Measurements from ENCODE around the gene FAM107B. TPM values are rescaled to one million over a fixed set of nuclear protein-coding genes. Genes with fewer than 3 reads are reported as not detected.

FAM107B gene
- total and polyA plus RNA-seq, 2 of the 4 experiments (the other 2 are of a cell fraction) = 26.4 to 27.1 TPM

GRCh38 chr10:14669576-14669975, 105.1 kb downstream of the FAM107B start:
- POLR2A ChIA-PET (ENCODE audit: unreplicated experiment) = no interaction called here
- no peak overlapping the region for H3K4me2 ChIP-seq (ENCODE audit: low read depth, low read length)

More at GRCh38 chr10:14669576-14669975, 105.1 kb downstream of the FAM107B start:
- H3K9ac ChIP-seq (ENCODE audit: low read depth, low read length) = no peak overlapping the region
- H4K8ac ChIP-seq (ENCODE audit: low read depth in 2 of 2, low read length in 2 of 2) = no peak overlapping the region
- no peaks in the 10 kb centered on the region for H3K36me3 ChIP-seq (ENCODE audit: control insufficient read depth, insufficient read depth, low read length)
- peaks cover 4% of the 10 kb centered on the region; the same call in 1 of the 2 replicates for H4K20me1 ChIP-seq (ENCODE audit: insufficient read depth, low read length)
- H3K56ac ChIP-seq (ENCODE audit: extremely low read depth, insufficient read depth, low read length) = no peak overlapping the region
- no peak overlapping the region for H2BK15ac ChIP-seq (ENCODE audit: low read depth, low read length)
- ATAC-seq (ENCODE audit: low read depth) (no peak), DNase-seq (no peak)
- H2AK9ac ChIP-seq (replicated peaks; ENCODE audit: low read depth, low read length, poor library complexity) = no peak overlapping the region
- intact Hi-C loops (cut with micrococcal nuclease) = no loop called here
- H2AFZ ChIP-seq (replicated peaks; ENCODE audit: low read length, poor library complexity) = no peak overlapping the region
- no peak overlapping the region for H2BK20ac ChIP-seq (ENCODE audit: low read depth, low read length)
- no peak overlapping the region for H3K14ac ChIP-seq (replicated peaks; ENCODE audit: low read depth, low read length)
- no peak for TF ChIP-seq CEBPB (IDR thresholded peaks at IDR 0.05; ENCODE audit: low read depth, low read length)
- no peak for TF ChIP-seq POLR2A (IDR thresholded peaks at IDR 0.05; ENCODE audit: low read depth, low read length)
- TF ChIP-seq ELK1 (IDR thresholded peaks at IDR 0.05; ENCODE audit: borderline replicate concordance, low read depth, low read length) = no peak
- no peak for TF ChIP-seq FOS (IDR thresholded peaks at IDR 0.05; ENCODE audit: low read depth, low read length)
- no peak for TF ChIP-seq CHD1 (IDR thresholded peaks at IDR 0.05; ENCODE audit: low read depth, low read length)
- no peak for TF ChIP-seq MAZ (IDR thresholded peaks at IDR 0.05; ENCODE audit: borderline replicate concordance, low read depth, low read length)
- TF ChIP-seq CTCF (conservative IDR thresholded peaks at IDR 0.05; ENCODE audit: low read depth, low read length) = no peak
- no peak for TF ChIP-seq RFX5 (IDR thresholded peaks at IDR 0.05; ENCODE audit: low read depth, low read length)
- TF ChIP-seq RCOR1 (IDR thresholded peaks at IDR 0.05; ENCODE audit: insufficient replicate concordance, low read length) = no peak
- no peak for TF ChIP-seq MXI1 (IDR thresholded peaks at IDR 0.05; ENCODE audit: borderline replicate concordance, low read depth, low read length)
- H3K27me3 ChIP-seq (ENCODE audit: control insufficient read depth, insufficient read depth, low read length) = no peaks in the 10 kb centered on the region
- no peak overlapping the region for H4K91ac ChIP-seq (ENCODE audit: insufficient read depth, low read depth, low read length)
- no peak overlapping the region for H4K5ac ChIP-seq (ENCODE audit: low read depth, low read length)
- H2BK5ac ChIP-seq (ENCODE audit: low read depth, low read length, poor library complexity, severe bottlenecking) = no peak overlapping the region
- no peak overlapping the region for H3K4me3 ChIP-seq (ENCODE audit: insufficient read depth, low read depth, low read length)
- in situ Hi-C loops (cut with MboI; ENCODE audit: low sequenced_read_pairs) = no loop called here
- no peaks in the 10 kb centered on the region for H3K79me1 ChIP-seq (ENCODE audit: low read depth in 1 of 2, low read length in 2 of 2)
- H3K18ac ChIP-seq (ENCODE audit: low read depth, low read length) = no peak overlapping the region
- H3K4me1 ChIP-seq (ENCODE audit: control insufficient read depth, insufficient read depth, low read length) = peaks cover 7% of the 10 kb centered on the region
- no peak overlapping the region for H3K4ac ChIP-seq (ENCODE audit: low read depth, low read length)
- no CpG with 5 or more reads among the region's 1 CpG for WGBS, 2 experiments (ENCODE audit: extremely low coverage in 2 of 2, insufficient read length in 1 of 2)
- no TSS peak for BruUV-seq (replicated peaks)
- CTCF ChIA-PET = no interaction called here
- H3K9me1 ChIP-seq (ENCODE audit: insufficient read depth, low read length) = peaks cover 6% of the 10 kb centered on the region; the same call in 1 of the 2 replicates
- no peak overlapping the region for H2BK120ac ChIP-seq (ENCODE audit: low read depth, low read length)
- H3K23ac ChIP-seq (ENCODE audit: low read depth, low read length) = no peak overlapping the region
- no peak overlapping the region for H3K27ac ChIP-seq (ENCODE audit: insufficient read depth, low read length)
- dilution Hi-C loops (cut with HindIII; ENCODE audit: low sequenced_read_pairs, unreplicated experiment) = no loop called here
- no peak overlapping the region for H2AK5ac ChIP-seq (ENCODE audit: low read depth, low read length)
- H3K9me3 ChIP-seq (ENCODE audit: control insufficient read depth, insufficient read depth, low read length) = no peaks in the 10 kb centered on the region

All from IMR-90 (cell line).